ENCODE results near the gene C5orf46.

Gene C5orf46

DNA sequence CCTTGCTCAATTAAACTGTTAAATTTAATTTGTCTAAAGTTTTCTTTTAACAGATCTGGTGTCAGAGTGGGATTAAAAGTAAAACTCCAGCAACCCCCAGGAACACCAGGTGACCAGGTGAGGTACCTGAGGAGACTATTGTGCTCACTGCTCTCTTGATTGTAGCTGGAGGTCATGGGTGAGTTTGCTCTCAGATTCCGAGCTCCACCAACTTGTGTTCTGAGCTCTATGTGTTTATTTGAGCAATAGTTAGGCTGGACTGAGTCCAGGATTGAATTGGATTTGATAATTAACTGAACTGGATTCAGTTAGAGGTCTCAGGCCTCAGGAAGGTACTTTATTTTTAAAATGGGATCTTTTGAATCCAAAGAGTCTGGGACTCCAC, 45.7 kb downstream of the C5orf46 start:
- ATAC-seq: no peak
- TF ChIP-seq BACH2 (CRISPR knock-in tag; IDR thresholded peaks at IDR 0.05; ENCODE audit: borderline replicate concordance) (no peak), TOX (CRISPR knock-in tag; IDR thresholded peaks at IDR 0.05; ENCODE audit: borderline replicate concordance) (no peak), ZFP30 (CRISPR knock-in tag; IDR thresholded peaks at IDR 0.05) (no peak), ARNTL (CRISPR knock-in tag; IDR thresholded peaks at IDR 0.05; ENCODE audit: borderline replicate concordance, low read depth) (no peak), ZC3H10 (CRISPR knock-in tag; IDR thresholded peaks at IDR 0.05) (no peak), GLIS3 (CRISPR knock-in tag; IDR thresholded peaks at IDR 0.05) (no peak)
- TF ChIP-seq, protein P1, sequence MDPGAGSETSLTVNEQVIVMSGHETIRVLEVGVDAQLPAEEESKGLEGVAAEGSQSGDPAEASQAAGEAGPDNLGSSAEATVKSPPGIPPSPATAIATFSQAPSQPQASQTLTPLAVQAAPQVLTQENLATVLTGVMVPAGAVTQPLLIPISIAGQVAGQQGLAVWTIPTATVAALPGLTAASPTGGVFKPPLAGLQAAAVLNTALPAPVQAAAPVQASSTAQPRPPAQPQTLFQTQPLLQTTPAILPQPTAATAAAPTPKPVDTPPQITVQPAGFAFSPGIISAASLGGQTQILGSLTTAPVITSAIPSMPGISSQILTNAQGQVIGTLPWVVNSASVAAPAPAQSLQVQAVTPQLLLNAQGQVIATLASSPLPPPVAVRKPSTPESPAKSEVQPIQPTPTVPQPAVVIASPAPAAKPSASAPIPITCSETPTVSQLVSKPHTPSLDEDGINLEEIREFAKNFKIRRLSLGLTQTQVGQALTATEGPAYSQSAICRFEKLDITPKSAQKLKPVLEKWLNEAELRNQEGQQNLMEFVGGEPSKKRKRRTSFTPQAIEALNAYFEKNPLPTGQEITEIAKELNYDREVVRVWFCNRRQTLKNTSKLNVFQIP (CRISPR knock-in tag; IDR thresholded peaks at IDR 0.05; ENCODE audit: borderline replicate concordance, low read depth): no peak

GRCh38 chr5:147859962-147860640, 46.2 kb downstream of the C5orf46 start:
- ATAC-seq: no peak
- TF ChIP-seq ZNF565 (CRISPR knock-in tag; conservative IDR thresholded peaks at IDR 0.05; ENCODE audit: low read depth): no peak
- TF ChIP-seq ZFP30 (CRISPR knock-in tag; IDR thresholded peaks at IDR 0.05): no peak
- TF ChIP-seq ZNF70 (CRISPR knock-in tag; IDR thresholded peaks at IDR 0.05): no peak
- no peak for TF ChIP-seq CSDC2 (CRISPR knock-in tag; IDR thresholded peaks at IDR 0.05)
- TF ChIP-seq ZFP3 (CRISPR knock-in tag; IDR thresholded peaks at IDR 0.05): no peak
- no peak for TF ChIP-seq ISL1 (CRISPR knock-in tag; IDR thresholded peaks at IDR 0.05)
- no peak for TF ChIP-seq TOX (CRISPR knock-in tag; IDR thresholded peaks at IDR 0.05; ENCODE audit: borderline replicate concordance)
- no peak for TF ChIP-seq PATZ1 (CRISPR knock-in tag; IDR thresholded peaks at IDR 0.05; ENCODE audit: borderline replicate concordance)
- TF ChIP-seq ZC3H10 (CRISPR knock-in tag; IDR thresholded peaks at IDR 0.05): no peak
- no peak for TF ChIP-seq PPARA (CRISPR knock-in tag; IDR thresholded peaks at IDR 0.05; ENCODE audit: borderline replicate concordance)
- TF ChIP-seq GLIS3 (CRISPR knock-in tag; IDR thresholded peaks at IDR 0.05): no peak
- TF ChIP-seq ESRRG (CRISPR knock-in tag; IDR thresholded peaks at IDR 0.05): no peak

GRCh38 chr5:147858565-147858964, 47.8 kb downstream of the C5orf46 start:
- TF ChIP-seq ZFP30 (CRISPR knock-in tag; IDR thresholded peaks at IDR 0.05): no peak
- no peak for TF ChIP-seq CSDC2 (CRISPR knock-in tag; IDR thresholded peaks at IDR 0.05)
- TF ChIP-seq PATZ1 (CRISPR knock-in tag; IDR thresholded peaks at IDR 0.05; ENCODE audit: borderline replicate concordance): no peak
- TF ChIP-seq TSHZ2 (CRISPR knock-in tag; IDR thresholded peaks at IDR 0.05): no peak
- TF ChIP-seq, protein P1 (CRISPR knock-in tag; IDR thresholded peaks at IDR 0.05; ENCODE audit: borderline replicate concordance, low read depth): no peak
- TF ChIP-seq CREB5 (CRISPR knock-in tag; IDR thresholded peaks at IDR 0.05; ENCODE audit: low read depth): no peak
- no peak for TF ChIP-seq GLIS3 (CRISPR knock-in tag; IDR thresholded peaks at IDR 0.05)
- no peak for TF ChIP-seq SNAI2 (CRISPR knock-in tag; IDR thresholded peaks at IDR 0.05)
- TF ChIP-seq ESRRG (CRISPR knock-in tag; IDR thresholded peaks at IDR 0.05): no peak
- TF ChIP-seq TCF4 (CRISPR knock-in tag; IDR thresholded peaks at IDR 0.05; ENCODE audit: borderline replicate concordance): no peak
- no peak for TF ChIP-seq ZNF8 (CRISPR knock-in tag; IDR thresholded peaks at IDR 0.05)
- no peak for TF ChIP-seq PPARA (CRISPR knock-in tag; IDR thresholded peaks at IDR 0.05; ENCODE audit: borderline replicate concordance)
- TF ChIP-seq BACH2 (CRISPR knock-in tag; IDR thresholded peaks at IDR 0.05; ENCODE audit: borderline replicate concordance): no peak
- TF ChIP-seq ZNF565 (CRISPR knock-in tag; conservative IDR thresholded peaks at IDR 0.05; ENCODE audit: low read depth): no peak
- TF ChIP-seq ZFP3 (CRISPR knock-in tag; IDR thresholded peaks at IDR 0.05): no peak
- no peak for TF ChIP-seq ZC3H10 (CRISPR knock-in tag; IDR thresholded peaks at IDR 0.05)
- no peak for ATAC-seq

Measured in SK-N-SH treated with all-trans-retinoic acid at 6 μM for 48 hours (cell line).